ENCODE data around the gene ACTL10.
A peak's percentile ranks its signal among the peaks of the same experiment; 100 is the strongest.

ACTL10 gene

DNA sequence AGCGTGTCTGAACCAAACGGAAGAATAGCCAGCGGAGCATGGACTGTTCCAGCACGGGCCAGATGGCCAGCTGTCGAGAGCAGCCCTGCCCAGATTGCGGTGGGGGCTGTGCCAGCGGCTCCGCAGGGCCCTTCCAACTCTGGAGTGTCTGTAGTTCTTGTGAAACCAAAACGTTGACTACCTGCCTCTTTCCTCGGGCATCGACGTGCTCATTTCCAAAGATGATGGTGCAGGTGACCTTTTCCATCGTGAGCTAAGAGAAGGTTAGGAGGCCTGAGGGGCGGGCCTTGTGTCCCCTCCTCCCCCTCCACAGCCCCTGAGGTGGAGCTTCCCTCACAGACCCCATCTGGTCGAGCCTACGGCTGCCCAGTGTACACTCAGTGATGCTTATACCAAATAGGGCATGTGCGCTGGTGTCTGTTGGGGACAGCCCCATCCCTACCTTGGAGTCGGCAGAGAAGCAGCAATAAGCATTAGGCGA, 17.5 kb upstream of the ACTL10 start:
- no peak for DNase-seq (ENCODE audit: low read depth)

DNA sequence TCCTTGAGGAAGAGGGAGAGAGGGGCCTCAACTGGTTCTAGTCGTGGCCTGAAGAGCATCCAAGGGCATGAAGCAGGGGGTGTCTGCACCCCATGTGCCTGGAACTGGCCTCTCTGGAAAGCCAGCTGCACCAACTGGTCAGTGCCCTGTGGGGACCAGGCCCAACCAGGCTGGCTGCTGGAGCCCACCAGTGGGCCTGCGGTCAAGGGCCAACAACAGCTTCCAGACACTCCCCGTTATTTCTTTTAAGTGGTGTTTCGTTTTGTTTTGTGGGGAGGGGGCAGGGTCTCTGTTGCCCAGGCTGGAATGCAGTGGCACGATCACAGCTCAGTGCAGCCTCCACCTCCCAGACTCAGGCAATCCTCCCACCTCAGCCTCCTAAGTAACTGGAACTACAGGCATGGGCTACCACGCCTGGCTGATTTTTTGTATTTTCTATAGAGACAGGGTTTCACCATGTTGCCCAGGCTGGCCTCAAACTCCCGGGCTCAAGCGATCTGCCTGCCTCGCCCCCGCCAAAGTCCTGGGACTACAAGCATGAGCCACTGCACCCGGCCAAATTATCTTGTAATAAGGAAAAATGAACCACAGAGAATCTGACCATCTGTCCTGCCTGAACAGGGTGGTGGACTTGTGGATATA, 16.5 kb upstream of the ACTL10 start:
- DNase-seq (ENCODE audit: low read depth), result no peak

DNA sequence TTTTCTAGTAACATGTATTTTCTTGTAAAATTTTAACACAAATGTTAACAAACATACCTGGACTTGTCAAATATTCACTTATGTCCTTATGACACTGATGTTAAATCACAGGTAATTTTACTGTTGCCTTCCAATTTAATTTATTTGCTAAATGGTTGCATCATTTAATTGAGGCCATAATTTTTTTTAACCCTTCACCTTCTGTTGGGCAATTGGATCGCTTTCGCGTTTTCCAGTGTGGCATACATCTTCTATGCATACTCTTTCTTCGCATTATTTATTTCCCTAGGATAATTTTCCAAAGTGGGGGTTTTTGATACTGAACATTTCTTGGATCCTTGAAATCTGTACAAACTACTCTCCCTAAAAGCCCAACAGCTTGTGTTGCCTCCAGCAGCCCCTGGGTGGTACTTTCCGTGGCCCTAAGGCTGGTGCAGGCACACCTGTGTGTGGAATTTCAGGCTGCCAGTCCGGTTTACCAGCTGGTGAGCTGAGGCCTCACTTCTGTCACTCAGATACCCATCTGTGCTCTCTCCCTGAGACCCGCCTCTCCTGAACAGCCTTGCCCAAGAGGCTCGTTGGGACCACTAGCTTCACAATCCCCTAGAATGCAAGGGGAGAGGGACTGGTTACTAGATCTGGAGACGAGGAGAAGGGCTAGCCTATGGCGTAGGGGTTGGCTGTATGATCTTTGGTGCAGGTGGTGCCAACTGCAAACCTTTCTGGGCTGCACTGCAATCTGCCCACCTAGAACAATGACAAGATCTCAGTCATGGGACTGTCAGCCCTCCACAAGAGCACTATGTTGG, 15.8 kb upstream of the ACTL10 start:
- DNase-seq (ENCODE audit: low read depth), result no peak

DNA sequence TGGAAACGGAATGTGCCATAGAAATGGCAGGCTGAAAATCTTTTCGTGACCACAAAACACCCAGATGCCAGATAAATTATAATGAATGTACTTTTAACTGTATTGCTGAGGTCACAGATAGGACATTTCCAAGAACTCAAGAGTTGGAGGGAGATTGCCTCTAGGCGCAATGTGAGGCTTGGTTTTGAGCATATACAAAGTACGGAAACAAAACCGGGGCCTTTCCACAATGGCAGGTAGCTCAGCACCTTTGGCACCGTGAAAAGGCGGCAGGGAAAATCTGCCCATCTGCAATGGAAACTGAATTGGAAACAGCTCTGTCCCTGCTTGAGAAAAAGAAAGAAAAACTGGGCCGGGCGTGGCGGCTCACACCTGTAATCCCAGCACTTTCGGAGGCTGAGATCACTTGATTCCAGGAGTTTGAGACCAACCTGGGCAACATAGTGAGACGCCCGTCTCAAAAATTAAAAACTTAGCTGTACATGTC, 15.1 kb upstream of the ACTL10 start:
- no peak for DNase-seq (ENCODE audit: low read depth)

DNA sequence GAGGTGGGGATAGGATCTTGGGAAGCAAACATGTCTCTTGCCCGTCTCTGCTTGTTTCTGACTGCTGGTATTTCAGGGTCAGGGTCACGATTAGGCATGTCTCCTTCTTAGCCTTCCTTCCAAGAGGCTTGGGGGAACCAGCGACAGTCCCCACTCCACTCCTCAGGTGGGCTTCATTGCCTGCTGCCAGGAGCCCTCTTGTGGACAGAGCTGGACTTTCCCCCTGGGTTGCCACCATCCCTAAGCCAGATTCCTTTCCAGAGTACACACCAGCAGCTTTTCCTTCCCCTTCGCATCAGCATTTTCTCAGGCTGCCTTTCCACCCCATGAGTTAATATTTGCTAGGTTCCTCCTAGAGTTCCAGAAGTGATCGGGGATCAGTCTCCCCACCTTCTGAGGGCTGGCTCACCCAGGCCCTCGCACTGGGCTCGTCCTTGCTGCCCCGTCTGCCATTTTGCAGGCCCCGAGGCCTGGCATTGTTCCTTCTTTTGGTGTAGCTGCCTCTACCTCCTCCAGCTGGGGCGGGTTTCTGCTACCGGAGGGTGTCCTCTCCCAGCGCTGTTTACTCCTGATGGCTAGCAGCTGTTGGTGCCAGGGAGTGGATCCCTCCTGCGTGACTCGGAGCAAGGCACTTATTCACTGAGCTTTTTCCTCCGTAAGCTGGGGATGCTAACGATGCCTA, 13.4 kb upstream of the ACTL10 start:
- DNase-seq (ENCODE audit: low read depth), result no peak

DNA sequence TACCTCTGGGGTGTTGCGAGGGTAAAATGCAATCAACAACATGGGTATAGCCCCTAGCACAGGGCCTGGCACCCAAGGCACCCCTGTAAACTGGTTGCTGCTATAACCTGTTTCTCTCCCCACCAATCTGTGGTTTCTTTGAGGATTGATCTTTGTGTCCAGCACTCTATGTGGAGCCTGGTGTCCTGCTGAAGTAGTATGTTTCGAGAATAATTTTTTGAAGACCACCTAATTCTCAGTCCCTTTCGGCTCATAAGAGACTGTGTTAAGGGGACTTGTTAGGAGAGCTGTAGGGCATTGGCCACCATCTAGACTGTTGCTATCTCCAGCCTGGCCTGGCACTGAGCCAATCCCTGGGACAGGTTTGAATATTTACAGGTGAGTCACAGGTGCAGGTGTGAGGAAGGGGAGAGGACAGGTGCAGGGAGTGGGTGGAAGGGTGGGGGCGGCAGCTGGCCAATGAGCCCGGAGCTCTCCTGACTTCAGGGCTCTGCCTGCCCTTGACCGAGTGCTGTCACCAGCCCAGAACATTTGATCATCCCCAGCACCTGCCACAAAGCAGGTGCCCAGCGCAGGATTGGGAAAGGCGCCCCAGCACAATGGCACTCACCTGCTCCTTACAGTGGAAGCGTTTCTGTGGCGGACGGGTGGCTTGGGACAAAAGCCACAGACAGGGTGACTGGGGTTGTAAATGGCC, 12.7 kb upstream of the ACTL10 start:
- DNase-seq (ENCODE audit: low read depth), result no peak

DNA sequence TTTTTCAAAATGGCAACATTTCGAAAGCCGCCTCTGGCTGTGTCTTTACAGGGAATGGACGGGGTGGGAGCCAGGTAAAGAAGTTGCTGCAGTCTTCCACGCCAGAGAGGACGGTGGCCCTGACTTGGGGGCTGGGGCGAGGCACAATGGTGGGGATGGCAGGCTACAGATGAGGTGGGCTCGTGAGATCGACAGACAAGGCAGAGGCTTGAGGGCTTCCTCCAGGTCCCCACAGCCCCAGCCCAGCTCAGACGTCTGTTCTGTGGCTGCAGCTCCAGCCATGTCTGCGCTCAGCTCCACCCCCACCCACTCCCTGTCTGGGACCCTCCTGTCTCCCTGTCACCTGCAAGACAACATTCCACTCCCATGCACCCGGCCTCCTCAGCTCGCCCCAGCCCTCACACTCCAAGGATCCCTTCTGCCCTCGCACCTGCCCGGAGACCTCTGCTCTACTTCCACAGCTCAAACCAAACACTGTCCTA, 12.0 kb upstream of the ACTL10 start:
- DNase-seq (ENCODE audit: low read depth), result no peak

DNA sequence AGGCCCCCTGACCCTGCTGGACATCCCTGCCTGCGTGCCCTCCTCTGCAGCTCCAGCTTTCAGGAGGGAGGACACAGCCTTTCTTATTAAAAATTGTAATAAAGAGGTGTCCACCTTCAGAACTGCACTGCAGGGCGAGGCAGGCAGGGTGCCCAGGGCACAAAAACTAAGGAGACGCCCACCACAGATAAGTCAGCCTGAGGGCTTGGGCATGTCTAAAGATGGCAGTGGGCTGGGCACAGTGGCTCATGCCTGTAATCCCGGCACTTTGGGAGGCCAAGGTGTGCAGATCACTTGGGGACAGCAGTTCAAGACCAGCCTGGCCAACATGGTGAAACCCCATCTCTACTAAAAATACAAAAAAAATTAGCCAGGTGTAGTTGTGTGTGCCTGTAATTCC, 11.6 kb upstream of the ACTL10 start:
- no peak for DNase-seq (ENCODE audit: low read depth)

DNA sequence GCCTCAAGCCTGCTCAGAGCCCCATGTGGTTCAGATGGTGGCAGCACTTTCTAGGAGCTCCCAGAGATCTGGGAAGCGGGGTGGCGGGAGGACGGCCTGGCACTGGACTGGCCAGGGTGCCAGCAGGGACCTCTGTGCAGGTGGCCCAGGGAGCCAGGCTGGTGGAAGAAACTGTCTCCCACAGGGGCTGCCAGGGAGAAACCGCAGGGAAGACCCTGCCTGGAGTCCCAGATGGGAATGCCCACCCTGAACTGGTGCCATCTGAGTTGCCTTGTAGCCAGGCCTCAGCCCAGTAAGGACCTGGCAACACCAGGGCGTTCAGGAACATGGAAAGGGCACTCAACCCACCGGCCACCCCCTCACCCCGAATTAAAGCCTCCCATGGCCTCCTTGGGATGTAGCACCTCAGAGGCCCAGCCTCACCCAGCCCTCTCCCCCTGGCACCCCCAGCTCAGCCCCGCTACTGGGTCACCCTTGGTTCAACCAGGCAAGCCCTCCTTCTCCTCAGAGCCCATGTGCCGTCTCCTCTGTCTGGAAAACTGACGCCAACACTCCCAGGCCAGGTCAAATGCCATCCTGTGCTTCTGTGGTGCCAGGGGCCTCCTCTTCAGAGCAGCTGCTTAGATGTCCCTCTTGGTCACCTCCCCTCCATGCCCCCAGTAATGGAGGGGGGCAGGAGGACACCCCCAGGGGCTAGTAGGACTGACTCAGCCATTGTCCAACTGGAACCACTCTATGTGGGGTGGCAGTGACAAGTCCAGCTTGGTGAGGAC, 10.5 kb upstream of the ACTL10 start:
- DNase-seq (ENCODE audit: low read depth), result no peak

DNA sequence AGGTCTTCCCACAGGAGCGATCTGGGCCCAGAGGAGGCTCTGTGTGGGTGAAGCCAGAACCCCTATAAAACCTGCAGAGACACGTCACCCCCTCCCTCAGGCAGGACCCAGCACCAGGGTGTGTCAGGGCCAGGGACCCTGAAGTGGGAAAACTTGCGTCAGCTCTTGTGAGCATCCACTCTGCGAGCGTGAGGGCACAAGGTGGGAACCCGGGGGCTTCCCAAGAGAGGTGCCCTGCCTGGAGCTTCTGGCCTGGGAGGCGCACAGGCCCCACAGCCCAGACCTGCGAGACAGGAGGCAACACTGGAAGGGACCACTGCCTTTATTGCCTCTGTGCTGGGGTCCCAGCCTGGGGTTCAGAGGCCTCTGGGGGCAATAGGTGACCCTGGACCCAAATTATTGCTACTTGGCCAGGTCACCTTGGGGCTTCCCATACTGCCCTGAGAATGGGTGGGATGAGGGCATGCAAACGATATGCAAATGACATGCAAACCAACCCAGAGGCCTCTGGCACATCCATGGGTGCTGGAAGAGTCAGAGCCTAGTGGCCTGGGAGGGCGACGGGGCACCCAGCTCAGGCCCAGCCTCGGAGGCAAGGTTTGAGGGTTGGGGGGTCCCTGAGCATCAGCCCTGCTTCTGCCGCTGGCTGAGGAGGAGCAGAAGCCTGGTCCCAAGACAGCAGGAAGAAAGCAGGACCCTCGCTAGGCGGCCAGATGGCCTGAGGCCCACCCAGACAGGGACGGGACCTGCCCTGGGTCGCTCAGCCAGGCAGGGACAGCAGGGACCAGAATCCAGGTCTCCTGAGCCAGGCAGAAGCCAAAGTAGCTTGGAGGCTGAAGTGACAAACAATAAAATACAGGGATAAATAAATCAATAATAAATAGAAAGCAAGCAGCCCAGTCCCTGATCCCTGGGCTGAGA, 9.7 kb upstream of the ACTL10 start:
- DNase-seq (ENCODE audit: low read depth), result no peak

DNA sequence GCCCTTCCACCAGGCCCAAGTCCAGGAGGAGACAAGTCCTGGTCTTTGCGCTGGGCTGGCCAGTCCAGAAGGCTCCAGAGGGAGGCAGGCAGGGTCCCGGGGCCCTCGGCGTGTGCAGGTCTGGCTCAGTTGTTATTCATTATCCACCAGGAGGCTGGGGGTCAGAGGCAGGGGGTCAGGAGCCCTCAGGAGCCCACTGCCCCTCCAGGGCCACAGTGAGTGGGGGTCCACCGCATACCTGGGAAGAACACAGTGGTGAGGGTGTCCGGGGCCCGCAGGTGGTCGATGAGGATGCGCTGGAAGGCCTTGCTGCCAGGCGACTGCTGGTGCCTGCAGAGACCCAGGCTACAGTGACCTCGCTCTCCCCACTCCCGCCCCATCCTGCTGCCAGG, 9.0 kb upstream of the ACTL10 start:
- DNase-seq (ENCODE audit: low read depth), result no peak

DNA sequence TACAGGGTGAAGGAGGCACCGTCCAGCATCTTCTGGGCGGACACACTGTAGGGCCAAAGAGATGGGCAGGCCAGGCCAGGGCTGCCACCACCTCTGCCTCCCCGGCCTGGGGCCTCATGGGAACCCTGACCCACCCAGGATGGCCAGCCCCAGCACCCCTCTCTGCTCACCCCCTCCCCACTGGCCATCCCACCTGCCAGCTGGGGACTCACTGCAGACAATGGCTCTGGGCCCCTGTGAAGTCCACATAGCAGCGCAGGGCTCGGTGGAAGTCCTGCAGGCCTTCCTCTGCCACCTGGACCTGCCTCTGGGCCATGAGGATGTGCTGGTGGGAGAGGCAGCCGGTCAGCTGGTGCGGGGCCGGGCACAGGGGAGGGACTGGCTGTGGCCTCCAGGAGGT, 8.2 kb upstream of the ACTL10 start:
- DNase-seq (ENCODE audit: low read depth), result no peak

DNA sequence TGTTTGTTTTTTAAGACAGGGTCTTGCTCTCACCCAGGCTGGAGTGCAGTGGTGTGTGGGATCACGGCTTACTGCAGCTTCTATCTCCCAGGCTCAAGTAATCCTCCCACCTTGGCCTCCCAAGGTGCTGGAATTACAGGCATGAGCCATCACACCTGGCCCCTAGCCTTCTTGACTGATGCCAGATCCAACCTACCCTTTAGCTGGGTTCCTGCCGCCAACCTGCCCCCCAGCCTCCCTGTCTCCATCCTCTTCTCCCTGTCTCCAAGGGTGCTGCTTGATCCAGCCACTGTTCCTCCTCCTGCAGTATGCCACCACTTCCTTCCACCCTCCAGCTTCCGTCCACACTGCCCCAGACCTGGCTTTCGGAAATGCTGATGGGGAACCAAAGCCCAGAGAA, 7.8 kb upstream of the ACTL10 start:
- no peak for DNase-seq (ENCODE audit: low read depth)

DNA sequence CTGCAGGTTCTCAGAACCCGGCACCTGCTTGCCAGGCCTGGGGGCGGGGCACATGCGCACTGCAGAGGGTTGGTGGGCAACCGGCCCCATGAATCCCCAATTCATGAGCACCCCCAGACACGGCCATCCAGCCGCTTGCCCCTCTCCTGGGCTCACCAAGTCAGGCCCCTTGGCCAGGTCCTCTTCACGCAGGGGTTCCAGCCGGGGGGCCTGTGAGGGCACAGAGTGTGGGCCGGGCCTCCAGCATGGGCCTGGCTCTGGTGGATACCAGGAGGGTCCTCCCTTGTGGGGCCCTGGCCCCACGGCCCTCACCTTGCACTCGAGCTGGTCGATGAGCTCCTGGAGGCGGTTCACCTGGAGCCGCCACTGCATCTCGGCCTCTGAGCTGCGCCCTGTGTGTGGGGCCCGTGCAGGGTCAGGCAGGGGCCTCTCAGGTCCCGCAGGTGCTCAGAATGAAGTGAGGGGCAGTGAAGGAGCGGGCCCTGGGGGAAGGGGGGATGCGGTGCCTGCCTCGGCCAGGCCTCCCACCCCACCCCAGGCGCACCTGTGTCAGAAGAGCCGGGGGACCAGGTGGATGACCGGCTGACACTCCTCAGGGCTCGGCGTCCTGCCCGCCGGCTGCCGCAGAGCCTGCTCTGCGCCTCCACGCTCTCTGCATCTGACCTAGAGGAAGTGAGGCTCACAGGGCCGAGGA, 7.3 kb upstream of the ACTL10 start:
- no peak for DNase-seq (ENCODE audit: low read depth)

DNA sequence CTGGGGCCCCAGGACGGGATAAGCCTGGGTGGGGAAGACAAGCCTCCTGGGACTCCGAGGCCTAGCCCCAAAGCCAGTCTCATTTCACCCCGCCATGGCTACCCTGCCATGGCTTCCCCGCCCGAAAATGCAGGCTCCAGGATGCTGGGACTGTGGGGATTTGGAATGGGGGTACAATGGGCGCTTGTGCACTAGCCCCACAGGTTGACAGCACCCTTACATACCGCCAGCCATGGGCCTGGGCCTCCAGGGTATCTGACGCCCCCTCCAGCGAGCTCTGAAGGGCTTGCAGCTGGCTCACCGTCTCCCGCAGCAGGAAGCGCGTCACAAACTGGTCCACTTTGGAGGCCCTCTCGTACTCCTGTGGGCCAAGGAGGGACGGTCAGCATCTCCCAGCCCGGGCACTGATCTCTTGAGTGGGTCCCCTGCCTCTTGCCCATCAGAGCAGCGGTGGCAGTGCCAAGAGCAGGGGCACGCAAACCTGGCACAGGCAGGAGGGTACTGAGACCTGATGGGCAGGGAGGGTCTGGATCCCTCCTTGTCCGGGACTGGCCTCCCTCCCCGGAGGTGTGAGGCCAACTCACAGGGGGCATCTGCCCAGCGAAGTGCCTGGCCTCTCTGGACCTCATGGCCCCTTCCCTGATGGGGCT, 6.6 kb upstream of the ACTL10 start:
- DNase-seq (ENCODE audit: low read depth), result no peak

DNA sequence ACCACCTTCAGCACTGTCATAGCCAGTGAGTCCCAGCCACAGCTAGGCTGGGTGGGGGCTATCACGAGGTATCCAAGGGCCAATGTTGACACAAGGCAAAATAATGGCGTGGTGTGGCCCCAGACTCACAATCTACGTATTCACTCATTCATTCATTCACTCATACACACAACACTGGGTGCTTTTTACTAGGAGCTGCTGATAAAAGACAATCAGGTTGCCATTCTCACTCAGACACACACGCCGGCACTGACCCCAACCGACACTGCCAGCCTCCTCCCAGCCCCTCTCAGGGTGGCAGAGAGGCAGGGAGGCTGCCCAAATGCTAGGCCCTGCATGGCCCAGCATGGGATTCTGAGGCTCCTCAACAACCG, 6.1 kb upstream of the ACTL10 start:
- DNase-seq (ENCODE audit: low read depth), result no peak

DNA sequence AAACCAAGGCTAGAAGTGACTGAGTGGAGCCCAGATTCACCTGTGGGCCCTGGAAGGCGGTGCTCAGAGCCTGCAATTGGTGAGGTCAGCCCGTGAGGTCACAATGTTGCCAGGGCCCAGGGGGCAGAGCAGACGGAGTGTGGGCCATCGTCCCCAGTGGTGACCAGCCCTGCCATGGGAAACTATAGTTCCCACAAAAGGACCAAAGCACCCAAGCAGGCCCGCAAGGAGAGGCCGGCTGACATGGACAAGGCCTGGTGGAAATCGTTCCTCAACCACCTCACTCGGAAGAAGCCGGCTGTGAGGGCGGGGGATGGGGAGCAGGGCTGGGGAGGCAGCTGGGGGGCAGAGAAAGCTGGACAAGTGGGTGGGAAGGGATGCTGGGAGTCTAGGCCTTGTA, 4.6 kb upstream of the ACTL10 start, which contains the start of gene C20orf144:
Gene C20orf144 (plus strand): TSS at position 156 of the 400 bp plus-strand sequence. CDS start 19 bp downstream, at position 175.
- DNase-seq (ENCODE audit: low read depth), result no peak

DNA sequence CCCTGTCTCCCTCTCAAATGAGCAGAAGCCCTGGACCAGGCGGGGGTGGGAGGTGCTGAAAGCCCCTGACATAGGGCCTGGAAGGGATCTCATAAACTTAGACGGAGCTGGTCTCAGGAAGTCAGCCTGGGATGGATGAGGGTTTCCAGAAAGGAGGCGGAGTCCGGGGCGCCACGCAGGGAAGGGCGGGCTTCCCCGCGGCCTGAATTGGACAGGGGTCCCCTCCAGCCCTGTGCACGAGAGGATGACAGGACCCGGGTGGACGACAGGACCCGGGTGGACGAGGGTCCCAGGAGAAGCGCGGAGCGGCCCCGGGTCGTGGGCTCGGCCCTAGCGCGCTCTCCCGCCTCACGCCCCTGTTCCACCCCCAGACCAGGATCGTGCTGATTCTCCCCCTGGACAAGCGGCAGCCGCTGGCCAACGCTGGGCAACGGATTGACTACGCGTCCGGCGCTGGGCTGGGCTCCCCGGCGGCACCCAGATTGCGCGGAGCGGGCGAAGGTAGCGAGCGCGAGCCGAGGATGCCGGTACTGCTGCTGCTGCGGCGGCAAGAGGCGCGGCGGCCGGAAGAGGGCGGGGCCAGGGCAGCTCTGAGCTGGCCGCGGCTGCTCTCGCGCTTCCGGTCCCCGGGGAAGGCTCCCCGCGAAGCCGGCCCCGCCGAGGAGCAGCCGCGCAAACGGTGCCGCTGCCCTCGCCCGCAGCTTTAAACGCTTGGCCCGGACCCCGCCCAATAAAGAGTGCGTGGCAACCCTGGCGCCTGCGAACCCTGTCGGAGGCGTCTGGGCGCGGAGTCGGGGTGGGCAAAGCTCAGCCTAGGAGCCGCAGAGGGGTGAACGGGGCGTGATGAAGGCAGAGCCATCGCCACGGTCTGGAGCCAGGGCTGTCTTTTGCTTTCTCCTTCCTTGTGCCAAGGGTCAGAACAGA, 3.3 kb upstream of the ACTL10 start:
- peak; percentile 86 for DNase-seq (ENCODE audit: low read depth)
